LNCAP (cell line): ENCODE measurements around the gene SNX22.

Experiments
- CTCF ChIP-seq: fragments of 450-650 bp; IDR thresholded peaks from 2 replicates; pipeline ENCODE4 v1.5.1; 2017; ENCODE audit warnings: mild to moderate bottlenecking

Gene SNX22

GRCh38 chr15:64146885-64147681 lies 4.4 kb upstream of the SNX22 start:
- no peak for TF ChIP-seq CTCF

GRCh38 chr15:64148168-64148567 lies 3.4 kb upstream of the SNX22 start:
- TF ChIP-seq CTCF: no peak

- TF ChIP-seq CTCF: no peak
These were observed 3.0 kb upstream of the SNX22 start for GRCh38 chr15:64148581-64148980.

GRCh38 chr15:64149424-64149823 lies 2.1 kb upstream of the SNX22 start:
- TF ChIP-seq CTCF: peak; percentile 26; the same call in 1 of the 2 replicates

GRCh38 chr15:64149893-64150578 lies 1.5 kb upstream of the SNX22 start:
- no peak for TF ChIP-seq CTCF

GRCh38 chr15:64152507-64153387 lies 1.2 kb downstream of the SNX22 start:
- no peak for TF ChIP-seq CTCF
